ENCODE results near the gene SENP8.
"Not testable (repeated sequence)": the region's sequence is repeated elsewhere in the genome, so short reads cannot be mapped to it uniquely, and the experiment has no call there.

The SENP8 gene

GRCh38 chr15:72155635-72156616, 37.7 kb downstream of the SENP8 start:
- DNase-seq: peak; percentile 80

GRCh38 chr15:72156928-72157327, 38.7 kb downstream of the SENP8 start:
- no peak for DNase-seq

- no peak for DNase-seq
These were observed 42.6 kb downstream of the SENP8 start for GRCh38 chr15:72160696-72161245.

- DNase-seq: no peak
These were observed 43.3 kb downstream of the SENP8 start for GRCh38 chr15:72161361-72162132.

GRCh38 chr15:72162569-72162968, 44.4 kb downstream of the SENP8 start:
- DNase-seq: no peak

GRCh38 chr15:72163719-72164118, 45.5 kb downstream of the SENP8 start:
- no peak for DNase-seq

GRCh38 chr15:72166716-72167417, 48.7 kb downstream of the SENP8 start:
- no peak for DNase-seq

GRCh38 chr15:72167445-72167844, 49.2 kb downstream of the SENP8 start:
- DNase-seq: no peak

GRCh38 chr15:72168131-72168807, 50.1 kb downstream of the SENP8 start:
- DNase-seq: no peak

- DNase-seq: no peak
These were observed 50.6 kb downstream of the SENP8 start for GRCh38 chr15:72168808-72169190.

- no peak for DNase-seq
These were observed 51.2 kb downstream of the SENP8 start for GRCh38 chr15:72169236-72169920.

- DNase-seq: no peak
These were observed 51.9 kb downstream of the SENP8 start for GRCh38 chr15:72169921-72170611.

GRCh38 chr15:72170691-72171090, 52.5 kb downstream of the SENP8 start:
- DNase-seq: no peak

GRCh38 chr15:72171978-72172377, 53.8 kb downstream of the SENP8 start:
- DNase-seq: not testable (repeated sequence)

GRCh38 chr15:72172796-72173195, 54.6 kb downstream of the SENP8 start:
- DNase-seq: no peak

- DNase-seq: no peak
These were observed 55.2 kb downstream of the SENP8 start for GRCh38 chr15:72173401-72173800.

- no peak for DNase-seq
These were observed 55.8 kb downstream of the SENP8 start for GRCh38 chr15:72173864-72174550.

- DNase-seq: no peak
These were observed 56.5 kb downstream of the SENP8 start for GRCh38 chr15:72174551-72175165.

GRCh38 chr15:72175186-72176044, 57.2 kb downstream of the SENP8 start:
- DNase-seq: no peak

Measured in activated gamma-delta T cell treated with Interleukin-2 at 50 U/mL for 16 hours (primary cell).